GM04503 (cell line): Measurements from ENCODE around the gene RELL2.

ENCODE experiments used
- DNase-seq: peaks from one replicate; pipeline ENCODE4 v3.0.0-alpha.2; 2012; ENCODE audit warnings: low read depth

RELL2 gene

DNA sequence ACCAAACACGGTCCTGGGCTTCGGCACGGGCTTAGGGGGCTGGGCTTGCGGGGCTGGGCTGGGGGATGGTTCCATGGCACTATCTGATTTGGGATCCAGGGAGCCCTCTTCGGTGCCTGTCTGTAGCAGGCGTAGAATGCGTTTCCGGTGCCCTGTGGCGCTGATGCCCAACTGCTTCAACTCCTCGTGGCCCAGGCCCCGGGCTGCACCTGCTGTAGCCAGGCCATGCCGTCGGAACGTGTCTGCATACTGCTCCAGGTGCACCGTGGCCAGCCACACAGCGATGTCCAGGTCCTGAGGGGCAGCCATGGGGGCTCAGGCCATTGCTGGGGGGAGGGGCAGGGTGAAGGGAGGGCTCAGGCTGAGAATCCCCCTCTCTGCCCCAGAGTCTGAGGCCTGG is 43.4 kb downstream of the RELL2 start:
- no peak for DNase-seq

DNA sequence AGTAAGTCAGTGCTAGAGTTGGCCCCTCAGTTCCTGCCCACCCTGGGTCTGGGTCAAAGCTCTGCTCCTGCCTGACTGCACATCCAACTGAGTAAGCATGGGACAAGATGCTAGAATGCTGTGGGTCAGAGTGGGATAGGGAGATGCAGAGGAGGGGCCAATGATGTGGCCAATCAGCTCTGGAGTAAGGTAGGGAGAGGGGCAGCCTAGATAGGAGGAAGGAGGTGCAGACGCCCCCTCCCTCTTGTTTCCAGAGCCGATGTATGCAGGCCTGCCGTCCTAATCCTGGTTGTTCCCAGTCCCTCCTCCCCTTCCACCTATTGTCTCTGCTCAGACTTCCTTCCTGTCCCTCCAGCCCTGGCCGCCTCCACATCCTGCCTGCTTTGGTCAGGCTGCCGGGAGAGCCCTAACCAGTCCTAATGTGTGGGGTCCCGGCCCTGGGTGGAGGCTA is 44.0 kb downstream of the RELL2 start:
- no peak for DNase-seq

DNA sequence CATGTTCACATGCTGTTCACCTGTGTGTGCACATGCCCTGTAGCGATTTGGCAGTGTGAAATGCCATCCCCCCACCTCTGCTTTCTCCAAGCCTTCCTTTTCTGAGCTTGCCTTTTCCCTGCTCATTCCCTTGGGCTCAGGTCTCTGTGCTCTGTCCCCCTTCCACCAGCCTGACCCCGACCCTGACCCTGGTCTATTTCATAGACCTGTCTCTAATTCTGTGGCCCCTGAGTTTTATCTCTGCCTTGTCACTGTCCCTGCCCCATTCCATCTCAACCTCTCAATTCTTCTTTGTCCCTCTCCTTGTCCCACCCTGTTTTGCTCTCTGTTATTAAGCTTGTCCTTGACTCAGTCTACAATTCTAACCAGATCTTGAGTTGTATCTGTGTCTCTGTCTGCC is 44.5 kb downstream of the RELL2 start:
- no peak for DNase-seq

DNA sequence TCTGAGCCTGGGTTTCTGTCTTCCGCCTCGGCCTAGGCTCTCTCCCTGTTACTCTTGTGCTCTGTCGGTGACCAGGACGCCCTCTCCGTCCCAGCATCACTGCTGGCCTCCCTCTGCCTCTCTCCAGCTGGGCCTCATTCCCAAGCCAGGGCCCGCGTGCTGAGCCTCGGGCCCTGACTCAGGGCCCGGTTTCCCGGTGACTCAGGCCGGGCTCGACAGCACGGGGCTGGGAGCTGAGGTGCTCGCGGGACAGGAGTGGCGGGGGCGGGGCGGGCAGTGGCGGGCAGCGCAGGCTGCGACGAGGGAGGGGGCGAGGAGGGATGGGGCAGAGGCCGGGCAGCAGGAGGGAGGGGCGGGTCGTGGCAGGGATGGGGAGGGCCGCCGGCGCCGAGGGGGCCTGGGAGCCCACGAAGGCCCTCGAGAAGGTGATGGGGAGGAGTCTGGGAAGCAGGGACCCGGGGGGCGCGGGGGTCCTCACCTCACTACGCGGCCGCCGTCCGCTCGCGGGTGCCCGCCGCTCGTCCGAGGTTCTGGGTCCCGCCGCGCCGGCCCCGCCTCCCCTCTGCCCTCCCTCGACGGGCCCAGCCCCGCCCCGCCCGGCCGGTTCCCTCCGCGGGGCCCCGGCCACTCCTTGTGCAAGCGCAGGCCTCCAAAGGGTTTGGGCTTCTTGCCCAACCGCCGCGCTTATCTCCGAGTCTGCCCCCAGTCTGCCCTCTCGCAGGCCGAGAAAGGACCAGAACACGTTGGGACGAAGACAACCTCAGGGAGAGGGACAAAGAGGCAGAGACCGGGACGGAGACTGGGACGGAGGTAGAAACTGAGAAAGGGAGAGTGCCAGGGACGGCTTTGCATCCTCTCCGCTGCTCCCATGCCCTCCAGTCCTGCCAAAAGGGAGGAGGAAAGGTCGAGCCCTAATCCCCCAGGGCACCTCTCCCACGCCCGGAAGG is 45.2 kb downstream of the RELL2 start, which contains the start of gene ARAP3:
Gene ARAP3 (minus strand): TSS at position 536 of the 947 bp plus-strand sequence. CDS start 1,744 bp downstream, outside the sequence.
- DNase-seq = peak; percentile 50

DNA sequence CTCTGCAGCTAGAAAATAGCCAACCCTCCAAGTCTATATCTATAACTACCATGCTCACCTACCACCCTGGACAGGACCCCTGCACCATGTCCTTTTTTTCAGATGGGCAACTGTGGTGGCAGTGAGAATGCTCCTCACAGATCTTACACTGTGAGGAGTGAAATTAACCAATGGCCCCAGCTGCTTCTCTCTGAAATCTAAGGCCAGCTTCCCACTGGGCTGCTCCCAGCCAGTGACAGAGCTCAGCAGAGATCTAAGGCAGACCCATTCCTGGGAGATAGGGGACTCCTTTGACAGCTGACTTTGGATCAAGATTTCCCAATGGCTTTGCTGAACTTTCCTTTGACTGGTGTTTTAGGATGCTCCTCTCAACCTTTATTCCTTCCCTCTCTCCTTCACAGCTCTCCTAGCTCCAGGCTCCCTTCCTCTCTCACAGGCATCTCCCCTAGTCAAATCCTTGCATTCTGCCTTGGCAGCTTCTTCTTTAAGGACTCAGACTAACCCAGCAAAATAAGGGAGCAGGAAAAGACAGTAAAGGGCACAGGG is 46.9 kb downstream of the RELL2 start:
- no peak for DNase-seq

DNA sequence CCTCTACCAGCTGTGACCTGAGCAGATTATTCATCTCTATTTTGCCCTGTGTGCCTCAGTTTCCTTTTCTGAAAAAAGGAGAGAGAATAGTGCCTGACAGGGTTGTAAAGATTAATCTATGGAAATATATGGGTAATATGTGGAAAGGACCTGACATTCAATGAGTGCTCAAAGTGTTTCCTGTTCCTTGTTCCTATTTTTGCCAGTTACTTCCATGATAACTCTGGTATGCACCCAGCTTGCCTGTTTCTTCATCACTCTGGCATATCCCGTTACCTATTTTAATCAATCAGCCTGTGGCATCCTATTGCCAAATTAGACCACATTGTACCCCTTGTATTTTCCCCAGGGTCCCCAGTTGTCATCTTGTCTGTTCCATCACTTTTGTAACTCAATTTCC is 48.8 kb downstream of the RELL2 start:
- no peak for DNase-seq

DNA sequence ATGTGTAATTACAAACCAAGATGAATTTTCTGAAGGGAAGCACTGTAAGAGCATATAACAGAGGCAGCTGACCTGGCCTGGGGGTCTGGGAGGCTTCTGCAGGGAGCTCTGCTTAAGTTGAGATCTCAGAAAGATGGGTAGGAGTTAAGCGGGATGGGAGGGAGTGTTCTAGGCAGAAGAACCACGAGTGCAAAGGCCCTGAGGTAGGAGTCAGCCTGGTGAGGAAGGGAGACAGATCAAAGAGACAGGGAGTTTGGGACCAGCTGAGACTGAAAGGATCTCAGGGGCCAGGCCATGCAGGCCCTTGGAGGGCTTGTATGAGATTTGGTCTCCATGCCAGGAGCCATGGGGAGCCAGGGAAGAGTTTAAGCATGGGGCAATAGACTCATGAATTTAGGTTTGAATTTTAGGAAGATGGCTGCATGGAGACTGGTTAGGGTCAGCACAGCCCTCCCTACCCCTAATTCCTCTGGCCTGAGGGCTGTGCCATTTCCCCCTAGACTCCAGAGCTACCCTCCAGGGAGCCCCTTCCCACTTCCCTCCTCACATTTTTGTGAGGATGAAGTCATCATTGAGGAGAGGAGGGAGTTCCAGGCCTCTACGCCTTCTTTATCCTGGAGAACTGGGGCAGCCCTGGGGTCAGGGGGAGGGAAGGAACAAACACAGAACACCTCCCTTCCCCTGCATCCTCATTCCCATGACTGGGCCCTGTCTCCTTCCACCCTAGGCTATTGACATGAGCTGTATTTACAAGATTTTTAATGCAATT is 50.0 kb downstream of the RELL2 start:
- DNase-seq = no peak
